DMS53 treated with DMSO at 0.1 percent for 48 hours (cell line): ENCODE results near the gene ZNF182.
"Not testable (repeated sequence)": the region's sequence is repeated elsewhere in the genome, so short reads cannot be mapped to it uniquely, and the experiment has no call there.

Source experiments
- DNase-seq: peaks from one replicate; lab custom pipeline; 2025; ENCODE audit not compliant: unreplicated experiment; lab: John Stamatoyannopoulos, UW

ZNF182 gene

GRCh38 chrX:48002319-48002718 lies 1.5 kb downstream of the ZNF182 start:
- no peak for DNase-seq

GRCh38 chrX:48001260-48001659 lies 2.5 kb downstream of the ZNF182 start:
- no peak for DNase-seq

GRCh38 chrX:47992669-47993068 lies 11.1 kb downstream of the ZNF182 start:
- no peak for DNase-seq

- DNase-seq, result no peak
Measured at GRCh38 chrX:47992095-47992380, 11.8 kb downstream of the ZNF182 start.

GRCh38 chrX:47991263-47992094 lies 12.3 kb downstream of the ZNF182 start:
- no peak for DNase-seq

GRCh38 chrX:47976254-47977151 lies 27.3 kb downstream of the ZNF182 start:
- no peak for DNase-seq

- DNase-seq, result no peak
Measured at GRCh38 chrX:47973235-47973634, 30.6 kb downstream of the ZNF182 start.

GRCh38 chrX:47965526-47965925 lies 38.3 kb downstream of the ZNF182 start:
- not testable (repeated sequence) for DNase-seq

GRCh38 chrX:47961830-47962229 lies 42.0 kb downstream of the ZNF182 start:
- DNase-seq, result not testable (repeated sequence)

- DNase-seq, result no peak
Measured at GRCh38 chrX:47960406-47960805, 43.4 kb downstream of the ZNF182 start.

GRCh38 chrX:47958761-47959342 lies 44.9 kb downstream of the ZNF182 start:
- peak; percentile 3 for DNase-seq

GRCh38 chrX:47958206-47958605 lies 45.6 kb downstream of the ZNF182 start:
- not testable (repeated sequence) for DNase-seq

GRCh38 chrX:47956016-47956415 lies 47.8 kb downstream of the ZNF182 start:
- no peak for DNase-seq

GRCh38 chrX:47955295-47955694 lies 48.5 kb downstream of the ZNF182 start:
- DNase-seq, result not testable (repeated sequence)

GRCh38 chrX:47941423-47941822 lies 62.4 kb downstream of the ZNF182 start:
- DNase-seq, result no peak

- DNase-seq, result no peak
Measured at GRCh38 chrX:47940448-47940847, 63.3 kb downstream of the ZNF182 start.

GRCh38 chrX:47936940-47937317 lies 66.9 kb downstream of the ZNF182 start:
- no peak for DNase-seq

- no peak for DNase-seq
Measured at GRCh38 chrX:47936224-47936939, 67.4 kb downstream of the ZNF182 start.

- DNase-seq, result no peak
Measured at GRCh38 chrX:47933946-47934345, 69.8 kb downstream of the ZNF182 start.

- not testable (repeated sequence) for DNase-seq
Measured at GRCh38 chrX:47931970-47932369, 71.8 kb downstream of the ZNF182 start.

GRCh38 chrX:47927212-47927611 lies 76.6 kb downstream of the ZNF182 start:
- no peak for DNase-seq
